ENCODE data around the gene EMC10. TPM values are rescaled to one million over a fixed set of nuclear protein-coding genes. Genes with fewer than 3 reads are reported as not detected.

The EMC10 gene
- total RNA-seq, 1 experiment from 2014 or later: 228 TPM

- no peaks in the 10 kb centered on the region for H3K9me2 ChIP-seq (replicated peaks; ENCODE audit: low read length)
- POLR2A ChIA-PET (ENCODE audit: unreplicated experiment): no interaction called here
- no peaks in the 10 kb centered on the region for H3K79me2 ChIP-seq (ENCODE audit: low read length)
- DNase-seq (no peak), ATAC-seq (no peak)
- no peaks in the 10 kb centered on the region for H3K9me3 ChIP-seq (ENCODE audit: low read length)
- H3K27me3 ChIP-seq (ENCODE audit: low read length): no peaks in the 10 kb centered on the region
- CTCF ChIA-PET: no interaction called here
- H3K4me2 ChIP-seq (ENCODE audit: low read length): no peak overlapping the region
- no peak overlapping the region for H3K9ac ChIP-seq (ENCODE audit: low read length)
- H4K20me1 ChIP-seq (ENCODE audit: low read length): no peaks in the 10 kb centered on the region
- no peaks in the 10 kb centered on the region for H3K36me3 ChIP-seq (ENCODE audit: low read depth, low read length)
- no peaks in the 10 kb centered on the region for H3F3A ChIP-seq (ENCODE audit: low read length, unreplicated experiment)
- no TSS peak for BruUV-seq (replicated peaks)
- H3K4me3 ChIP-seq (ENCODE audit: low read length): no peak overlapping the region
- H2AFZ ChIP-seq (ENCODE audit: low read length): no peak overlapping the region
- intact Hi-C loops (cut with micrococcal nuclease): no loop called here
- H3K4me1 ChIP-seq (ENCODE audit: insufficient read depth, low read length): peaks cover 3% of the 10 kb centered on the region; the same call in 1 of the 2 replicates
- TF ChIP-seq EZH2phosphoT487 (IDR thresholded peaks at IDR 0.05; ENCODE audit: borderline replicate concordance, low read length): no peak
- no peak for TF ChIP-seq CTCF (conservative IDR thresholded peaks at IDR 0.05; ENCODE audit: low read depth, low read length)
- TF ChIP-seq EZH2 (IDR thresholded peaks at IDR 0.05; ENCODE audit: low read length, unreplicated experiment): no peak
- no peak overlapping the region for H3K27ac ChIP-seq (ENCODE audit: low read length)
Measured at GRCh38 chr19:50517704-50518075, 41.4 kb downstream of the EMC10 start.

- DNase-seq (no peak), ATAC-seq (no peak)
- Histone ChIP-seq H3K27me3 (ENCODE audit: low read length) (no peaks in the 10 kb centered on the region), H3K9ac (ENCODE audit: low read length) (no peak overlapping the region), H3K4me2 (ENCODE audit: low read length) (no peak overlapping the region), H3K4me1 (ENCODE audit: insufficient read depth, low read length) (peaks cover 3% of the 10 kb centered on the region; the same call in 1 of the 2 replicates), H2AFZ (ENCODE audit: low read length) (no peak overlapping the region), H3K9me2 (replicated peaks; ENCODE audit: low read length) (no peaks in the 10 kb centered on the region), H3K79me2 (ENCODE audit: low read length) (no peaks in the 10 kb centered on the region), H3K36me3 (ENCODE audit: low read depth, low read length) (no peaks in the 10 kb centered on the region), H3F3A (ENCODE audit: low read length, unreplicated experiment) (no peaks in the 10 kb centered on the region), H3K27ac (ENCODE audit: low read length) (no peak overlapping the region), H4K20me1 (ENCODE audit: low read length) (no peaks in the 10 kb centered on the region), H3K9me3 (ENCODE audit: low read length) (no peaks in the 10 kb centered on the region), H3K4me3 (ENCODE audit: low read length) (no peak overlapping the region)
- intact Hi-C loops (cut with micrococcal nuclease): no loop called here
- TF ChIP-seq EZH2 (IDR thresholded peaks at IDR 0.05; ENCODE audit: low read length, unreplicated experiment): no peak
- TF ChIP-seq CTCF (conservative IDR thresholded peaks at IDR 0.05; ENCODE audit: low read depth, low read length): peak; percentile 39; the same call in 1 of the 2 replicates
- BruUV-seq (replicated peaks): no TSS peak
- ChIA-PET POLR2A (ENCODE audit: unreplicated experiment) (no interaction called here), CTCF (no interaction called here)
Measured at GRCh38 chr19:50518091-50519005, 42.0 kb downstream of the EMC10 start.

GRCh38 chr19:50519006-50519575 is 42.8 kb downstream of the EMC10 start:
- no peak for ATAC-seq
- no peaks in the 10 kb centered on the region for H3K36me3 ChIP-seq (ENCODE audit: low read depth, low read length)
- BruUV-seq (replicated peaks): no TSS peak
- CTCF ChIA-PET: no interaction called here
- no peaks in the 10 kb centered on the region for H3K9me3 ChIP-seq (ENCODE audit: low read length)
- H3K4me1 ChIP-seq (ENCODE audit: insufficient read depth, low read length): peaks cover 3% of the 10 kb centered on the region; the same call in 1 of the 2 replicates
- no peak for DNase-seq
- no peaks in the 10 kb centered on the region for H4K20me1 ChIP-seq (ENCODE audit: low read length)
- no peaks in the 10 kb centered on the region for H3K9me2 ChIP-seq (replicated peaks; ENCODE audit: low read length)
- no peak overlapping the region for H3K4me2 ChIP-seq (ENCODE audit: low read length)
- H3F3A ChIP-seq (ENCODE audit: low read length, unreplicated experiment): no peaks in the 10 kb centered on the region
- no peak overlapping the region for H3K4me3 ChIP-seq (ENCODE audit: low read length)
- TF ChIP-seq CTCF (conservative IDR thresholded peaks at IDR 0.05; ENCODE audit: low read depth, low read length) (no peak), EZH2phosphoT487 (IDR thresholded peaks at IDR 0.05; ENCODE audit: borderline replicate concordance, low read length) (no peak), EZH2 (IDR thresholded peaks at IDR 0.05; ENCODE audit: low read length, unreplicated experiment) (no peak)
- no peaks in the 10 kb centered on the region for H3K79me2 ChIP-seq (ENCODE audit: low read length)
- no peak overlapping the region for H3K9ac ChIP-seq (ENCODE audit: low read length)
- H3K27me3 ChIP-seq (ENCODE audit: low read length): no peaks in the 10 kb centered on the region
- H3K27ac ChIP-seq (ENCODE audit: low read length): no peak overlapping the region
- POLR2A ChIA-PET (ENCODE audit: unreplicated experiment): no interaction called here
- intact Hi-C loops (cut with micrococcal nuclease): no loop called here
- no peak overlapping the region for H2AFZ ChIP-seq (ENCODE audit: low read length)
